GM10248 (cell line): ENCODE measurements around the gene FAM163B.

Experiments used
- CTCF ChIA-PET: fragments of 300-600 bp; sonication (Branson Sonifier 250); formaldehyde crosslinking; extraction: SDS; loops from one replicate; lab custom pipeline; 2021; ENCODE audit warnings: antibody characterized with exemption; lab: Yijun Ruan, JAX
- POLR2A ChIA-PET: fragments of 350-650 bp; sonication (Branson Sonifier 250); formaldehyde crosslinking; extraction: SDS; loops from one replicate; lab custom pipeline; 2020; ENCODE audit warnings: antibody characterized with exemption; lab: Yijun Ruan, JAX
- DNase-seq: peaks from one replicate; pipeline ENCODE4 v3.0.0; 2012; ENCODE audit errors: extremely low spot score
- TF ChIP-seq, protein P1 (sequence below): IDR thresholded peaks from 2 replicates; pipeline ENCODE4 v1.5.1; 2012; ENCODE audit warnings: mild to moderate bottlenecking, low read depth; ENCODE audit errors: extremely low read depth, missing control alignments, control extremely low read depth

Gene FAM163B

DNA sequence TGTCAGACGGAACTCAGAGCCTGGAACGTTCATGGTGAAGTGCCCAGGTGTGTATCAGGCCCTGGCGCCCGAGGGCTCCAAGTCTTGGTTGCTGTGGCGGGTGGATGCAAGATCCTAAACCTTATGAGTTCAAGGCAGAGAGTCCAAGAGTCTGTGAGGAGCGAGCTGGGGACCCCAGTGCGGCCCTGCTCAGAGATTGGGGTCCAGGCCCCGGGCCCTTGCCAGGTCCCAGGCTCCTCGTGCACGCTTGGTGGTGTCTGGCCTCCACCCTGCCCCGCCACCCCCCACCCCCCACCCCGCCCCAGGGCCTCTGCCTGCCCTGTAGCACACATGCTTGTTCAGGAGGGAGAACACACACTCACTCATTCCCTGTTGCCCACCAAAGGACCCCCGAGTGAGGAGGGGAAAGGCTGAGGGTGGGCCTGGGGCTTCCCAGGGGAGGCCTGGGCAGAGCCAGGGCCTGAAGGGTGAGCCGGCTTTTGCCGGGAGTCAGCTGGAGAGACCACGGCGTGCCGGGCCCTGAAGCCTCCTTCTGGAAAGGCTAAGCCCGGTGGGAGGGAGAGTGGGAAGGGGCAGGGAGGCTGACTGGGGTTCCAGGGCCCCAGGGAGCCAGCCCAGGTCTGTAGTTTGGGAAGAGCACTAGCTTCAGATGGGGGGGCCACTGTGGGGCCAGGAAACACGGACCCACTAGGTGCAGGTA is 37.1 kb downstream of the FAM163B start:
- CTCF ChIA-PET, result no interaction called here
- DNase-seq, result no peak
- TF ChIP-seq, protein P1, sequence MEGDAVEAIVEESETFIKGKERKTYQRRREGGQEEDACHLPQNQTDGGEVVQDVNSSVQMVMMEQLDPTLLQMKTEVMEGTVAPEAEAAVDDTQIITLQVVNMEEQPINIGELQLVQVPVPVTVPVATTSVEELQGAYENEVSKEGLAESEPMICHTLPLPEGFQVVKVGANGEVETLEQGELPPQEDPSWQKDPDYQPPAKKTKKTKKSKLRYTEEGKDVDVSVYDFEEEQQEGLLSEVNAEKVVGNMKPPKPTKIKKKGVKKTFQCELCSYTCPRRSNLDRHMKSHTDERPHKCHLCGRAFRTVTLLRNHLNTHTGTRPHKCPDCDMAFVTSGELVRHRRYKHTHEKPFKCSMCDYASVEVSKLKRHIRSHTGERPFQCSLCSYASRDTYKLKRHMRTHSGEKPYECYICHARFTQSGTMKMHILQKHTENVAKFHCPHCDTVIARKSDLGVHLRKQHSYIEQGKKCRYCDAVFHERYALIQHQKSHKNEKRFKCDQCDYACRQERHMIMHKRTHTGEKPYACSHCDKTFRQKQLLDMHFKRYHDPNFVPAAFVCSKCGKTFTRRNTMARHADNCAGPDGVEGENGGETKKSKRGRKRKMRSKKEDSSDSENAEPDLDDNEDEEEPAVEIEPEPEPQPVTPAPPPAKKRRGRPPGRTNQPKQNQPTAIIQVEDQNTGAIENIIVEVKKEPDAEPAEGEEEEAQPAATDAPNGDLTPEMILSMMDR, result no peak
- POLR2A ChIA-PET, result no interaction called here

DNA sequence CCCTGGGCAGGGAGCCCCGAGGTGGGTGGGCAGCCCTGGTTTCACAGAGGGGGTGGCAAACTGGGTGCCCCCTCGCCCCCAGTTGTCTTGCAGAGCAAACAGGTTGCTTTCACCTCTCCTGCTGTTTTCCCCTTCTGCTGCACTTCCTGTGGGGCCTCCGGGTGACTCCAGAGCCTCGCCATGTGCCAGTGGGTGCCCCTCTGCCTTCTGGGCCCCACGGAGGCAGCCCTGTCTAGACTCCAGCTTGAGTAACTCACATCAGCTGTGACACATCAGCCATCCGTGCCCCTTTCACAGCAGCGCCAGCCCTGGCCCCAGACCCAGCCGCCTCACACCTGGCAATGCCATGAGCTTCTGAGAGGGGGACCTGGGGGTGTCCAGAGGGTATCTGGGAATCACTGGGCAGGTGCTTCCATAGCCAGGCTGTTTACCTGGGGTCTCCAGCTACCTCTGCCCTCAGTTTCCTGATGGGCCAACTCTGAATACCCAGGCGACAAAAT is 37.7 kb downstream of the FAM163B start:
- POLR2A ChIA-PET, result no interaction called here
- TF ChIP-seq, protein P1, result no peak
- no peak for DNase-seq
- CTCF ChIA-PET, result interaction anchor here (1.1 kb wide), 1 partner anchor 13 kb away, joined by 4 read pairs; no protein-coding TSS in a partner anchor

DNA sequence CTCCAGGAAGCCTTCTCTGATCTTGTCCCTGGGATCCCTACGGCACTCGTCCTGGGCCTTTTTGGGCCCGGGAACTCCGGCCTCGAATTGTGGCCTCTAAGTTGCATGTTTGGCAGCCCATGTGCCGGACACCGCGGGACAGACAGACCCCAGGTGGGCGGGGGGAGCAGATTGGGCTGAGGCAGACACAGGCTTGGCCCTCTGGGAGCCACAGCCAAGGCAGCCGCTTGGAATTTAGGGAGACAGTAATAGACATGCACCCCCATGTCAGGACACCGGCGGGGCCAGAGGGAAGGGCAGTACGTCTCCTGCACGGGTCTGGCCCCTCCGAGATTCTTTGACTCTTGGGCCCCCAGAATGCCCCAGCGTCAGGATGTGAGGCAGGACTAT is 38.5 kb downstream of the FAM163B start:
- ChIA-PET CTCF (interaction anchor here (1.1 kb wide), 1 partner anchor 12 kb away, joined by 4 read pairs; no protein-coding TSS in a partner anchor), POLR2A (no interaction called here)
- TF ChIP-seq, protein P1, result no peak
- no peak for DNase-seq

DNA sequence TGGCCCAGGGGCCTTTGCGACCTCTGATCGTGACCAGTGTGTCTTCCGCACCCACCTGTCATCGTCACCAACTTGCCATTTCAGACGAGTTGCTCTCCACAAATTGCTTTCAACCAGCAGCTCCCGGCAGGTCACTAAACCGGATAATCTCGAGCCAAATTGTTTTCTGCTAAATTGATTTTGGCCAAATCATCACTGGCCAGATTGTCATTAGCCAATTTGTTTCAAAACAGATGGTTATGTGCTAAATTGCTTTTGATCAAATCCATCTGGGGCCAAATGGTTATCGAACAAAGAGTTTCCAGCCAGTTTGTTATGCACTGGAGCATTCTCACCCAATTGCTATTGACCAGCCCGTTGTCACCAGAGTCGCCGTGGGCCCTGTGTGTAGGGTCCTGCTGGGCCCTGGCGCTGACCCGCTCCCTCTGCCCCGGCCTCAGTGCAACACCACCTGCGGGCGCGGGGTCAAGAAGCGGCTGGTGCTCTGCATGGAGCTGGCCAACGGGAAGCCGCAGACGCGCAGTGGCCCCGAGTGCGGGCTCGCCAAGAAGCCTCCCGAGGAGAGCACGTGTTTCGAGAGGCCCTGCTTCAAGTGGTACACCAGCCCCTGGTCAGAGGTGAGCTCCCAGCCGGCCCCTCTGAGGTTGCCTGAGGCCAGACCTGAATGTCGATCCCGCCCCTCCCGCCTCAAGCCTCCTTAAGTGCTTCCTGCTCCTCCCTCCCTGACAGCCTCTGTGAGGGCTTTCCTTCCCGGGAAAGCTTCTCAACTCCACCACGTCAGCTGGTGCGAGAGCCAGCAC is 39.1 kb downstream of the FAM163B start:
- POLR2A ChIA-PET, result no interaction called here

DNA sequence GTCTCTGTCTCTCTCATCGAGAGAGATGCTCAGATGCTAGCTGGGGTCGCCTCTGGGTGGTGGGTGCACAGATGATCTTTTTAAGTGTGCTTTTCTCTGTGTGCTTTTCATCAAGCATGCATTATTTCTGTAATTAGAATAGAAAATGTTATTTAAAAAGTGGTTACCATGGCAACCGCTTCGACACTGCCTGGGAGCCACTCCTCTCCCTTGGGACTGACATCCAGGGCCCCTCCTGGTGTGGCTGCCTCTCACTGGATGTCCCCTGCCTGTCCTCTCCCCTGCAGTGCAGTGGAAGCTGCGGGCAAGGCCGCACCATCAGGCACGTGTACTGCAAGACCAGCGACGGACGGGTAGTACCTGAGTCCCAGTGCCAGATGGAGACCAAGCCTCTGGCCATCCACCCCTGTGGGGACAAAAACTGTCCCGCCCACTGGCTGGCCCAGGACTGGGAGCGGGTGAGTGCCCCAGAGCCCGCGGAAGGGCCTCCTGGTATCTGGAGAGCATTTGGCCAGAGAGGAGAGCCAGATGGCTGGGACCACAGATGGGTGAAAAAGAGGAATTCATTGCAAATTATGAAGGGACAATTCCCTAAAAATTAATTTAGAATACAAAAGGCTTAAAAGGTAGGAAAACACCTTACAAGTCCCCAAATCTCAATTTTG is 39.9 kb downstream of the FAM163B start:
- TF ChIP-seq, protein P1, result no peak
- POLR2A ChIA-PET, result interaction anchor here (0.6 kb wide), 1 partner anchor 22 kb away, joined by 3 read pairs; no protein-coding TSS in a partner anchor
- no peak for DNase-seq
- CTCF ChIA-PET, result no interaction called here

More for the DNA sequence above, 39.1 kb downstream of the FAM163B start:
- CTCF ChIA-PET, result no interaction called here
- DNase-seq, result no peak
- TF ChIP-seq, protein P1, result no peak

DNA sequence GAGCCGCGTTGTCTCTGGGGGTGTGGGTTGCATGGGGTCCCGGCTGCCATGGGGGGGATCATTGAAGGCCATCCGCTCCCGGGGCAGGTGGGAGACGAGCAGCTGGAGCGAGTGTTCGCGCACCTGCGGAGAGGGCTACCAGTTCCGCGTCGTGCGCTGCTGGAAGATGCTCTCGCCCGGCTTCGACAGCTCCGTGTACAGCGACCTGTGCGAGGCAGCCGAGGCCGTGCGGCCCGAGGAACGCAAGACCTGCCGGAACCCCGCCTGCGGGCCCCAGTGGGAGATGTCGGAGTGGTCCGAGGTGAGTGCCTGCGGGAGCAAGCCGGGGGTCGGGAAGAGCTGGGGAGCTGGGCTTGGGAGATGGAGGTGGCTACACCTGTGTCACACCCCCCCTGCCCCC is 41.0 kb downstream of the FAM163B start:
- DNase-seq, result no peak
- TF ChIP-seq, protein P1, result no peak
- ChIA-PET CTCF (no interaction called here), POLR2A (interaction anchor here (0.6 kb wide), 1 partner anchor 23 kb away, joined by 3 read pairs; no protein-coding TSS in a partner anchor)
